Measurements from ENCODE around the gene C1QTNF9B.

C1QTNF9B gene

GRCh38 chr13:23856008-23856750 lies 41.1 kb downstream of the C1QTNF9B start:
- DNase-seq (ENCODE audit: low read depth) = no peak

- no peak for DNase-seq (ENCODE audit: low read depth)
Measured at GRCh38 chr13:23855360-23855759, 41.9 kb downstream of the C1QTNF9B start.

GRCh38 chr13:23852351-23852750 lies 45.0 kb downstream of the C1QTNF9B start:
- DNase-seq (ENCODE audit: low read depth) = no peak

GRCh38 chr13:23851106-23851505 lies 46.2 kb downstream of the C1QTNF9B start:
- peak; percentile 10 for DNase-seq (ENCODE audit: low read depth)

- DNase-seq (ENCODE audit: low read depth) = no peak
Measured at GRCh38 chr13:23850134-23850533, 47.2 kb downstream of the C1QTNF9B start.

- DNase-seq (ENCODE audit: low read depth) = no peak
Measured at GRCh38 chr13:23849670-23850069, 47.6 kb downstream of the C1QTNF9B start.

GRCh38 chr13:23848646-23849141 lies 48.6 kb downstream of the C1QTNF9B start:
- DNase-seq (ENCODE audit: low read depth) = no peak

- peak; percentile 40 for DNase-seq (ENCODE audit: low read depth)
Measured at GRCh38 chr13:23848019-23848418, 49.3 kb downstream of the C1QTNF9B start.

- DNase-seq (ENCODE audit: low read depth) = no peak
Measured at GRCh38 chr13:23847497-23847896, 49.8 kb downstream of the C1QTNF9B start.

- no peak for DNase-seq (ENCODE audit: low read depth)
Measured at GRCh38 chr13:23845105-23845725, 52.1 kb downstream of the C1QTNF9B start.

- DNase-seq (ENCODE audit: low read depth) = no peak
Measured at GRCh38 chr13:23844132-23844531, 53.2 kb downstream of the C1QTNF9B start.

GRCh38 chr13:23843436-23843835 lies 53.9 kb downstream of the C1QTNF9B start:
- DNase-seq (ENCODE audit: low read depth) = peak; percentile 46

- DNase-seq (ENCODE audit: low read depth) = no peak
Measured at GRCh38 chr13:23842406-23842805, 54.9 kb downstream of the C1QTNF9B start.

Measured in EH (cell line).